ENCODE measurements around the gene FKBP9. TPM values are rescaled to one million over a fixed set of nuclear protein-coding genes. Genes with fewer than 3 reads are reported as not detected.
"Not testable (repeated sequence)": the region's sequence is repeated elsewhere in the genome, so short reads cannot be mapped to it uniquely, and the experiment has no call there.

The FKBP9 gene
- polyA plus RNA-seq, 1 donor from 2014 or later: 2.8 TPM

- not testable (repeated sequence) for H3K27me3 ChIP-seq (ENCODE audit: insufficient read depth, low read depth, low read length)
Observed at GRCh38 chr7:32977159-32977558, 19.9 kb downstream of the FKBP9 start.

GRCh38 chr7:32979246-32979645 is 22.0 kb downstream of the FKBP9 start:
- not testable (repeated sequence) for H3K4me2 ChIP-seq (ENCODE audit: low read length); H3K36me3 ChIP-seq (ENCODE audit: insufficient read depth, low read length); H3K79me2 ChIP-seq (replicated peaks; ENCODE audit: insufficient read depth, low read length); H3K9ac ChIP-seq (ENCODE audit: low read length); H3K9me2 ChIP-seq (ENCODE audit: insufficient read depth, low read length); H3K9me3 ChIP-seq (ENCODE audit: low read length); H2AFZ ChIP-seq (ENCODE audit: low read depth, low read length); H3K27me3 ChIP-seq (ENCODE audit: insufficient read depth, low read depth, low read length); H3F3A ChIP-seq (ENCODE audit: insufficient read depth, low read length, poor library complexity, severe bottlenecking); H3K27ac ChIP-seq (ENCODE audit: low read length); H4K20me1 ChIP-seq (ENCODE audit: insufficient read depth); H3K4me3 ChIP-seq (ENCODE audit: low read length)

More at GRCh38 chr7:32977159-32977558, 19.9 kb downstream of the FKBP9 start:
- H2AFZ ChIP-seq (ENCODE audit: low read depth, low read length); H3K4me2 ChIP-seq (ENCODE audit: low read length); H3K27ac ChIP-seq (ENCODE audit: low read length); H3K4me3 ChIP-seq (ENCODE audit: low read length); H3K36me3 ChIP-seq (ENCODE audit: insufficient read depth, low read length); H3K9ac ChIP-seq (ENCODE audit: low read length); H3K79me2 ChIP-seq (replicated peaks; ENCODE audit: insufficient read depth, low read length); H3K9me3 ChIP-seq (ENCODE audit: low read length); H4K20me1 ChIP-seq (ENCODE audit: insufficient read depth); H3K9me2 ChIP-seq (ENCODE audit: insufficient read depth, low read length); H3F3A ChIP-seq (ENCODE audit: insufficient read depth, low read length, poor library complexity, severe bottlenecking): not testable (repeated sequence)

GRCh38 chr7:32979902-32980301 is 22.7 kb downstream of the FKBP9 start:
- not testable (repeated sequence) for H3K36me3 ChIP-seq (ENCODE audit: insufficient read depth, low read length); H3K27me3 ChIP-seq (ENCODE audit: insufficient read depth, low read depth, low read length); H3K9ac ChIP-seq (ENCODE audit: low read length); H3K9me2 ChIP-seq (ENCODE audit: insufficient read depth, low read length); H3K4me2 ChIP-seq (ENCODE audit: low read length); H3K9me3 ChIP-seq (ENCODE audit: low read length); H3K27ac ChIP-seq (ENCODE audit: low read length); H3F3A ChIP-seq (ENCODE audit: insufficient read depth, low read length, poor library complexity, severe bottlenecking); H3K4me3 ChIP-seq (ENCODE audit: low read length); H3K79me2 ChIP-seq (replicated peaks; ENCODE audit: insufficient read depth, low read length); H2AFZ ChIP-seq (ENCODE audit: low read depth, low read length); H4K20me1 ChIP-seq (ENCODE audit: insufficient read depth)

- H2AFZ ChIP-seq (ENCODE audit: low read depth, low read length): not testable (repeated sequence)
Observed at GRCh38 chr7:32988148-32988547, 30.9 kb downstream of the FKBP9 start.

GRCh38 chr7:32991068-32991585 is 33.9 kb downstream of the FKBP9 start:
- not testable (repeated sequence) for H3K79me2 ChIP-seq (replicated peaks; ENCODE audit: insufficient read depth, low read length); H3K36me3 ChIP-seq (ENCODE audit: insufficient read depth, low read length); H2AFZ ChIP-seq (ENCODE audit: low read depth, low read length); H3K4me2 ChIP-seq (ENCODE audit: low read length); H3K9ac ChIP-seq (ENCODE audit: low read length); H4K20me1 ChIP-seq (ENCODE audit: insufficient read depth); H3K27me3 ChIP-seq (ENCODE audit: insufficient read depth, low read depth, low read length); H3K9me3 ChIP-seq (ENCODE audit: low read length); H3K9me2 ChIP-seq (ENCODE audit: insufficient read depth, low read length); H3K4me3 ChIP-seq (ENCODE audit: low read length); H3F3A ChIP-seq (ENCODE audit: insufficient read depth, low read length, poor library complexity, severe bottlenecking); H3K27ac ChIP-seq (ENCODE audit: low read length)

More at GRCh38 chr7:32988148-32988547, 30.9 kb downstream of the FKBP9 start:
- not testable (repeated sequence) for H3F3A ChIP-seq (ENCODE audit: insufficient read depth, low read length, poor library complexity, severe bottlenecking); H3K36me3 ChIP-seq (ENCODE audit: insufficient read depth, low read length); H3K9me3 ChIP-seq (ENCODE audit: low read length); H3K27me3 ChIP-seq (ENCODE audit: insufficient read depth, low read depth, low read length); H4K20me1 ChIP-seq (ENCODE audit: insufficient read depth); H3K9ac ChIP-seq (ENCODE audit: low read length); H3K27ac ChIP-seq (ENCODE audit: low read length); H3K4me3 ChIP-seq (ENCODE audit: low read length); H3K79me2 ChIP-seq (replicated peaks; ENCODE audit: insufficient read depth, low read length); H3K4me2 ChIP-seq (ENCODE audit: low read length); H3K9me2 ChIP-seq (ENCODE audit: insufficient read depth, low read length)

- not testable (repeated sequence) for H3K4me2 ChIP-seq (ENCODE audit: low read length); H2AFZ ChIP-seq (ENCODE audit: low read depth, low read length); H3K27me3 ChIP-seq (ENCODE audit: insufficient read depth, low read depth, low read length); H3K9me3 ChIP-seq (ENCODE audit: low read length); H3K79me2 ChIP-seq (replicated peaks; ENCODE audit: insufficient read depth, low read length); H3F3A ChIP-seq (ENCODE audit: insufficient read depth, low read length, poor library complexity, severe bottlenecking); H3K9ac ChIP-seq (ENCODE audit: low read length); H3K27ac ChIP-seq (ENCODE audit: low read length); H3K36me3 ChIP-seq (ENCODE audit: insufficient read depth, low read length); H3K9me2 ChIP-seq (ENCODE audit: insufficient read depth, low read length); H3K4me3 ChIP-seq (ENCODE audit: low read length); H4K20me1 ChIP-seq (ENCODE audit: insufficient read depth)
Observed at GRCh38 chr7:32991975-32992700, 34.9 kb downstream of the FKBP9 start.

GRCh38 chr7:32992750-32993149 is 35.5 kb downstream of the FKBP9 start:
- not testable (repeated sequence) for H3K27ac ChIP-seq (ENCODE audit: low read length); H3K27me3 ChIP-seq (ENCODE audit: insufficient read depth, low read depth, low read length); H3K9ac ChIP-seq (ENCODE audit: low read length); H2AFZ ChIP-seq (ENCODE audit: low read depth, low read length); H3K79me2 ChIP-seq (replicated peaks; ENCODE audit: insufficient read depth, low read length); H3K9me2 ChIP-seq (ENCODE audit: insufficient read depth, low read length); H3K36me3 ChIP-seq (ENCODE audit: insufficient read depth, low read length); H3K4me2 ChIP-seq (ENCODE audit: low read length); H4K20me1 ChIP-seq (ENCODE audit: insufficient read depth); H3K4me3 ChIP-seq (ENCODE audit: low read length); H3K9me3 ChIP-seq (ENCODE audit: low read length); H3F3A ChIP-seq (ENCODE audit: insufficient read depth, low read length, poor library complexity, severe bottlenecking)

GRCh38 chr7:32997956-32998355 is 40.7 kb downstream of the FKBP9 start:
- not testable (repeated sequence) for H3K4me2 ChIP-seq (ENCODE audit: low read length); H3K27me3 ChIP-seq (ENCODE audit: insufficient read depth, low read depth, low read length); H3K27ac ChIP-seq (ENCODE audit: low read length); H3F3A ChIP-seq (ENCODE audit: insufficient read depth, low read length, poor library complexity, severe bottlenecking); H3K9me3 ChIP-seq (ENCODE audit: low read length); H3K4me3 ChIP-seq (ENCODE audit: low read length); H3K9me2 ChIP-seq (ENCODE audit: insufficient read depth, low read length); H3K36me3 ChIP-seq (ENCODE audit: insufficient read depth, low read length); H2AFZ ChIP-seq (ENCODE audit: low read depth, low read length); H3K79me2 ChIP-seq (replicated peaks; ENCODE audit: insufficient read depth, low read length); H4K20me1 ChIP-seq (ENCODE audit: insufficient read depth)
- H3K9ac ChIP-seq (ENCODE audit: low read length): peak overlapping the region; percentile 23

Measured in neural cell (in vitro differentiated cells).